GM23338 (cell line): ENCODE measurements around the gene ATP6V0A4.
"Not testable (repeated sequence)": the region's sequence is repeated elsewhere in the genome, so short reads cannot be mapped to it uniquely, and the experiment has no call there.

Experiments
- CREB1 ChIP-seq: fragments of 250-450 bp; sonication (Bioruptor Pico); IDR thresholded peaks from 2 replicates; pipeline ENCODE4 v1.5.0; 2020; ENCODE audit warnings: low read depth, mild to moderate bottlenecking, moderate library complexity
- EZH2 ChIP-seq: fragments of 200-600 bp; sonication (generic); IDR thresholded peaks from one replicate; pipeline ENCODE4 v1.8.0; 2017; ENCODE audit warnings: antibody characterized with exemption, mild to moderate bottlenecking, low read depth; ENCODE audit not compliant: unreplicated experiment
- EZH2phosphoT487 ChIP-seq: fragments of 200-600 bp; sonication (generic); IDR thresholded peaks from one replicate; pipeline ENCODE4 v1.8.1; 2018; ENCODE audit warnings: antibody characterized with exemption; ENCODE audit not compliant: unreplicated experiment
- JUNB ChIP-seq: IDR thresholded peaks from one replicate; pipeline ENCODE4 v1.6.1; 2016; ENCODE audit warnings: antibody characterized with exemption; ENCODE audit not compliant: unreplicated experiment
- POLR2AphosphoS5 ChIP-seq: IDR thresholded peaks from 2 replicates; pipeline ENCODE4 v1.6.1; 2016; ENCODE audit warnings: antibody characterized with exemption, low read depth
- STAT1 ChIP-seq: IDR thresholded peaks from one replicate; pipeline ENCODE4 v1.6.1; 2016; ENCODE audit warnings: antibody characterized with exemption; ENCODE audit not compliant: unreplicated experiment
- TF ChIP-seq, protein P1 (sequence below), 2 experiments: fragments of 200-600 bp in 1 of 2; sonication (generic) in 1 of 2; conservative IDR thresholded peaks; 2 replicates each; pipeline versions ENCODE4 v1.5.1 to v1.6.1; 2016 to 2017; ENCODE audit warnings: antibody characterized with exemption in 2 of 2, low read depth in 2 of 2, mild to moderate bottlenecking in 2 of 2, moderate library complexity in 1 of 2
- TF ChIP-seq, protein P2 (sequence below): IDR thresholded peaks from one replicate; pipeline ENCODE4 v1.6.1; 2018; ENCODE audit warnings: antibody characterized with exemption; ENCODE audit not compliant: unreplicated experiment
- TF ChIP-seq, protein P3 (sequence below): IDR thresholded peaks from 2 replicates; pipeline ENCODE4 v1.6.1; 2016; ENCODE audit warnings: antibody characterized with exemption

- TF ChIP-seq, protein P1, sequence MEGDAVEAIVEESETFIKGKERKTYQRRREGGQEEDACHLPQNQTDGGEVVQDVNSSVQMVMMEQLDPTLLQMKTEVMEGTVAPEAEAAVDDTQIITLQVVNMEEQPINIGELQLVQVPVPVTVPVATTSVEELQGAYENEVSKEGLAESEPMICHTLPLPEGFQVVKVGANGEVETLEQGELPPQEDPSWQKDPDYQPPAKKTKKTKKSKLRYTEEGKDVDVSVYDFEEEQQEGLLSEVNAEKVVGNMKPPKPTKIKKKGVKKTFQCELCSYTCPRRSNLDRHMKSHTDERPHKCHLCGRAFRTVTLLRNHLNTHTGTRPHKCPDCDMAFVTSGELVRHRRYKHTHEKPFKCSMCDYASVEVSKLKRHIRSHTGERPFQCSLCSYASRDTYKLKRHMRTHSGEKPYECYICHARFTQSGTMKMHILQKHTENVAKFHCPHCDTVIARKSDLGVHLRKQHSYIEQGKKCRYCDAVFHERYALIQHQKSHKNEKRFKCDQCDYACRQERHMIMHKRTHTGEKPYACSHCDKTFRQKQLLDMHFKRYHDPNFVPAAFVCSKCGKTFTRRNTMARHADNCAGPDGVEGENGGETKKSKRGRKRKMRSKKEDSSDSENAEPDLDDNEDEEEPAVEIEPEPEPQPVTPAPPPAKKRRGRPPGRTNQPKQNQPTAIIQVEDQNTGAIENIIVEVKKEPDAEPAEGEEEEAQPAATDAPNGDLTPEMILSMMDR (conservative IDR thresholded peaks at IDR 0.05; ENCODE audit: low read depth in 2 of 2) = not testable (repeated sequence)
- not testable (repeated sequence) for TF ChIP-seq EZH2; CREB1 (CRISPR knock-in tag); POLR2AphosphoS5; EZH2phosphoT487; JUNB; STAT1
- TF ChIP-seq, protein P2, sequence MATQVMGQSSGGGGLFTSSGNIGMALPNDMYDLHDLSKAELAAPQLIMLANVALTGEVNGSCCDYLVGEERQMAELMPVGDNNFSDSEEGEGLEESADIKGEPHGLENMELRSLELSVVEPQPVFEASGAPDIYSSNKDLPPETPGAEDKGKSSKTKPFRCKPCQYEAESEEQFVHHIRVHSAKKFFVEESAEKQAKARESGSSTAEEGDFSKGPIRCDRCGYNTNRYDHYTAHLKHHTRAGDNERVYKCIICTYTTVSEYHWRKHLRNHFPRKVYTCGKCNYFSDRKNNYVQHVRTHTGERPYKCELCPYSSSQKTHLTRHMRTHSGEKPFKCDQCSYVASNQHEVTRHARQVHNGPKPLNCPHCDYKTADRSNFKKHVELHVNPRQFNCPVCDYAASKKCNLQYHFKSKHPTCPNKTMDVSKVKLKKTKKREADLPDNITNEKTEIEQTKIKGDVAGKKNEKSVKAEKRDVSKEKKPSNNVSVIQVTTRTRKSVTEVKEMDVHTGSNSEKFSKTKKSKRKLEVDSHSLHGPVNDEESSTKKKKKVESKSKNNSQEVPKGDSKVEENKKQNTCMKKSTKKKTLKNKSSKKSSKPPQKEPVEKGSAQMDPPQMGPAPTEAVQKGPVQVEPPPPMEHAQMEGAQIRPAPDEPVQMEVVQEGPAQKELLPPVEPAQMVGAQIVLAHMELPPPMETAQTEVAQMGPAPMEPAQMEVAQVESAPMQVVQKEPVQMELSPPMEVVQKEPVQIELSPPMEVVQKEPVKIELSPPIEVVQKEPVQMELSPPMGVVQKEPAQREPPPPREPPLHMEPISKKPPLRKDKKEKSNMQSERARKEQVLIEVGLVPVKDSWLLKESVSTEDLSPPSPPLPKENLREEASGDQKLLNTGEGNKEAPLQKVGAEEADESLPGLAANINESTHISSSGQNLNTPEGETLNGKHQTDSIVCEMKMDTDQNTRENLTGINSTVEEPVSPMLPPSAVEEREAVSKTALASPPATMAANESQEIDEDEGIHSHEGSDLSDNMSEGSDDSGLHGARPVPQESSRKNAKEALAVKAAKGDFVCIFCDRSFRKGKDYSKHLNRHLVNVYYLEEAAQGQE = not testable (repeated sequence)
- TF ChIP-seq, protein P3, sequence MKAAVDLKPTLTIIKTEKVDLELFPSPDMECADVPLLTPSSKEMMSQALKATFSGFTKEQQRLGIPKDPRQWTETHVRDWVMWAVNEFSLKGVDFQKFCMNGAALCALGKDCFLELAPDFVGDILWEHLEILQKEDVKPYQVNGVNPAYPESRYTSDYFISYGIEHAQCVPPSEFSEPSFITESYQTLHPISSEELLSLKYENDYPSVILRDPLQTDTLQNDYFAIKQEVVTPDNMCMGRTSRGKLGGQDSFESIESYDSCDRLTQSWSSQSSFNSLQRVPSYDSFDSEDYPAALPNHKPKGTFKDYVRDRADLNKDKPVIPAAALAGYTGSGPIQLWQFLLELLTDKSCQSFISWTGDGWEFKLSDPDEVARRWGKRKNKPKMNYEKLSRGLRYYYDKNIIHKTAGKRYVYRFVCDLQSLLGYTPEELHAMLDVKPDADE = not testable (repeated sequence)
Observed at GRCh38 chr7:138731733-138732132, 66.3 kb downstream of the ATP6V0A4 start.
